NT2/D1 (cell line): ENCODE results near the gene USP11.

Experiments used
- SUZ12 ChIP-seq: IDR thresholded peaks from 2 replicates; pipeline ENCODE4 v1.6.1; 2011; ENCODE audit not compliant: insufficient read length, insufficient read depth; ENCODE audit errors: extremely low read depth
- YY1 ChIP-seq: IDR thresholded peaks from 2 replicates; pipeline ENCODE4 v1.6.1; 2011; ENCODE audit not compliant: insufficient read length, insufficient read depth
- ZNF274 ChIP-seq: IDR thresholded peaks from 2 replicates; pipeline ENCODE4 v1.6.1; 2011; ENCODE audit warnings: mild to moderate bottlenecking, low read depth, low read length

DNA sequence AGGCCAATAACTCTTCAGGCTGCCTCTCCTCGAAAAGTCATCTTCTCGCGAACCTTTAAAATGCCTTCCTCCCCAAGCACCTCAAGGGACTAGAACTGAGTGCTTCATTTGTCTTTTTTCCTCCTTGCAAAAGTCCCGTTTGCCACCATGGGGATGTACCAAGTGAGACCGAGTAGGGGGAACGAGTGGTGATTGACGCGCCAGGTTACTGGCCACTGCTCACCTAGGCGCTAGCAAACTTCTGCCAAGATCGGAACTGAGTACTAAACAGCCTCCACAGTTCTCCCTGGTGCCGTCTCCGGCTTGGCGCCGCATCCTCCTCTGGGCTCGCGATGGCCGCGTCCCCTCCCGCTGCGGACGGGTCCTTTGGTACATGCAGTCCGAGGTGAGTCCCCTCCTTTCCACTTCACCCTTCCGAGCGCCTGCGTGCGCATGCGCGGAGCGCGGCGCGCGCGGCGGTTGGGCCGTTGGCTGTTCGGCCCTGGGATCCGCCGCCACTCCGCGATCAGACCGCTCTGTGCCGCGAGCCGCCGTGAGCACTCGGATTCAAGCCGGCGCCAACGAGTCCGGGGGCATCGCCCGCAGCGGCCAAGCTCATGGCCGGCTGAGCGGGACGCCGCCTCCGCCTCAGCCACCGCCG lies 14.4 kb upstream of the USP11 start, which contains the start of gene CDK16:
- TF ChIP-seq YY1 (no peak), SUZ12 (no peak), ZNF274 (no peak)
